ENCODE data around the gene BABAM2.

- TF ChIP-seq EZH2phosphoT487 (IDR thresholded peaks at IDR 0.05; ENCODE audit: insufficient read depth, low read depth) (no peak), EZH2 (IDR thresholded peaks at IDR 0.05; ENCODE audit: insufficient read depth, poor library complexity, severe bottlenecking) (no peak)
Measured at GRCh38 chr2:28366149-28366495, 475.6 kb downstream of the BABAM2 start.
